Aorta (tissue), 5 donors: ENCODE measurements around the gene SH3RF3. TPM values are rescaled to one million over a fixed set of nuclear protein-coding genes. Genes with fewer than 3 reads are reported as not detected.

Experiments used
- ATAC-seq: fragments of 200-7000 bp; cut with Tn5 transposase; one replicate; pipeline ENCODE4 v1.9.1; 2022; ENCODE audit warnings: moderate library complexity; ENCODE audit not compliant: low FRiP score
- DNase-seq, 2 donors: peaks; one replicate each; pipeline ENCODE4 v3.0.0-alpha.2; 2020
- H3K27ac ChIP-seq, 2 donors: one replicate each; pipeline ENCODE4 v1.5.1; 2013; ENCODE audit warnings: low read length in 2 of 2, mild to moderate bottlenecking in 2 of 2, moderate library complexity in 2 of 2, control low read depth in 1 of 2, inconsistent platforms in 1 of 2, low read depth in 1 of 2
- H3K27me3 ChIP-seq, 2 donors: one replicate each; pipeline ENCODE4 v1.6.1; 2013; ENCODE audit warnings: control low read depth in 1 of 2, low read length in 1 of 2, mild to moderate bottlenecking in 1 of 2, moderate library complexity in 1 of 2; ENCODE audit not compliant: insufficient read depth in 2 of 2, control insufficient read depth in 1 of 2
- H3K36me3 ChIP-seq, 2 donors: one replicate each; pipeline ENCODE4 v1.6.1; 2013; ENCODE audit warnings: control low read depth in 1 of 2, low read length in 1 of 2, mild to moderate bottlenecking in 1 of 2; ENCODE audit not compliant: insufficient read depth in 2 of 2, control insufficient read depth in 1 of 2
- H3K4me1 ChIP-seq, 2 donors: one replicate each; pipeline ENCODE4 v1.6.1; 2013; ENCODE audit warnings: low read length in 2 of 2, control low read depth in 1 of 2, mild to moderate bottlenecking in 1 of 2, moderate library complexity in 1 of 2; ENCODE audit not compliant: insufficient read depth in 2 of 2, control insufficient read depth in 1 of 2
- H3K4me3 ChIP-seq, 2 donors: one replicate each; pipeline ENCODE4 v1.5.1; 2013; ENCODE audit warnings: low read length in 2 of 2, control low read depth in 1 of 2, mild to moderate bottlenecking in 1 of 2
- H3K9me3 ChIP-seq: one replicate; pipeline ENCODE4 v1.6.1; 2013; ENCODE audit warnings: mild to moderate bottlenecking, low read length; ENCODE audit not compliant: control insufficient read depth
- WGBS, 2 donors: extraction: QIAGEN DNeasy Blood & Tissue Kit; methylation state at CpG; one replicate each; pipeline ENCODE4 v1.1.7; 2013; 5-methylcytosine and 5-hydroxymethylcytosine counted together
- intact Hi-C, 2 donors: fragments of 100-400 bp; cut with DNase I; formaldehyde crosslinking; loops; one replicate each; pipeline versions ENCODE4 v1.14.2 to v1.15.0; 2022
- polyA plus RNA-seq, 2 donors: library from polyadenylated mRNA; stranded (reverse); fragments of 200-250 nt; gene quantifications; one replicate each; pipeline ENCODE4 v1.2.3, GENCODE V29; 2013
- total RNA-seq, 2 donors: library from RNA; stranded (reverse); fragmentation: NEBNext Ultra II Directional; extraction: Animal tissue kit (Norgen Biotek cat#: 25700); gene quantifications; one replicate each; pipeline ENCODE4 v1.2.1, GENCODE V29; 2021
- donor health status: healthy with polysubstance abuse.
- donor health status: Bipolar disorder and iron deficiency.
- donor health status: DM: no; HTN: no; CAD: no.
- donor health status: DM: no; HTN: no; CAD: no.
- donor health status: DM: yes; HTN: yes; CAD: no.

SH3RF3 gene
- total and polyA plus RNA-seq, 4 donors: 3.1 to 24.4 (median 18.0) TPM

DNA sequence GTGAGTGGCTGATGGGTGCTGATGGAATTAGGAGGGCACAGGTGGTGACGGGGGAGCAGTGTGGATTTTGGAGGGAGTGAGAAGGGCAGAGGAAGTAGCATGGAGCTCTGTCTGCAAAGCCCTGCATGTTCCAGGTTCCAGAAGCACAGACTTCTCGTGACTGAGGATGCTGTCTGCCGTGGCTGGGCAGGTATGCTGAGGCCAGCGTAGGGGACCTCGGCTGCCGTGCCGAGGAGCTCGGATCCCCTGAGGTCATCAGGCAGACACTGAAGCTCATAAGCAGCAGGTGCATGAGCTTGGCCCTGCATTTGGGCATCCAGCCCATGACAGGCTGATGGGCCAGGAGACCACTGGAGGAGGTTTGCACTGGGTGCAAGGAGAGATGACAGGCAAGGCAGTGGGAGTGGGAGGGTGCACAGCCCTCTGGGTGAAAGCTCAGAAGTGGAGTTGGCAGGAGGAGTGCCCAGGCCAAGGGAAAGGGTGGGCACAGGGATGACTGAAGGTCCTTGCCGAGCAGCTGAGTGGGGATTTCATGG lies 215.3 kb downstream of the SH3RF3 start:
- ATAC-seq (no peak), DNase-seq (no peak)
- Histone ChIP-seq H3K27ac (no peak overlapping the region), H3K9me3 (no peaks in the 10 kb centered on the region), H3K4me3 (no peak overlapping the region), H3K4me1 (no peaks in the 10 kb centered on the region), H3K27me3 (no peaks in the 10 kb centered on the region), H3K36me3 (no peaks in the 10 kb centered on the region)
- intact Hi-C loops: no loop called here
- 93 to 96% methylated on average over 9 of the region's 9 CpGs for WGBS, 2 donors

DNA sequence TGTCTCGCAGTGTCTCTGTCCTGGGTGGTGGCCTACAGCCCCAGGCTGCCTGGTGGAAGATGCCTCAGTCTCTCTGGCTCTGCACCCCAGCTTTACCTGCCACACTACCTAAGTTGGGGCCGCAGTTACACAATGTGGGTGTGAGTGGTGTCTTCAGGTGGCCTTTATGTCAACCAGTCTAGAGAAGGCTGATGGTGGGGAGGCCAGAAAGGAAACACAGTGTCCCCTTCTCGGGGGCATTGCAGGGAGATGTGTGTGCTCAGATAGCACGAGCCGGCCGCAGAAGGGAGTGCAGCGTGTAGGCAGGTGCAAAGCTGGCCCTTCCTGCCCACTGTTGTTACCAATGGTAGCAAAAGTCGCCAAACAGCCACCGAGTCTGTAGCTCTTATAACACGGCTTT lies 216.1 kb downstream of the SH3RF3 start:
- H3K9me3 ChIP-seq: no peaks in the 10 kb centered on the region
- no peak for ATAC-seq
- 95 to 96% methylated on average over 10 of the region's 10 CpGs for WGBS, 2 donors
- H3K4me1 ChIP-seq: no peaks in the 10 kb centered on the region
- H3K27me3 ChIP-seq: no peaks in the 10 kb centered on the region
- no peak overlapping the region for H3K27ac ChIP-seq
- H3K4me3 ChIP-seq: no peak overlapping the region
- H3K36me3 ChIP-seq: no peaks in the 10 kb centered on the region
- intact Hi-C loops: no loop called here
- no peak for DNase-seq

DNA sequence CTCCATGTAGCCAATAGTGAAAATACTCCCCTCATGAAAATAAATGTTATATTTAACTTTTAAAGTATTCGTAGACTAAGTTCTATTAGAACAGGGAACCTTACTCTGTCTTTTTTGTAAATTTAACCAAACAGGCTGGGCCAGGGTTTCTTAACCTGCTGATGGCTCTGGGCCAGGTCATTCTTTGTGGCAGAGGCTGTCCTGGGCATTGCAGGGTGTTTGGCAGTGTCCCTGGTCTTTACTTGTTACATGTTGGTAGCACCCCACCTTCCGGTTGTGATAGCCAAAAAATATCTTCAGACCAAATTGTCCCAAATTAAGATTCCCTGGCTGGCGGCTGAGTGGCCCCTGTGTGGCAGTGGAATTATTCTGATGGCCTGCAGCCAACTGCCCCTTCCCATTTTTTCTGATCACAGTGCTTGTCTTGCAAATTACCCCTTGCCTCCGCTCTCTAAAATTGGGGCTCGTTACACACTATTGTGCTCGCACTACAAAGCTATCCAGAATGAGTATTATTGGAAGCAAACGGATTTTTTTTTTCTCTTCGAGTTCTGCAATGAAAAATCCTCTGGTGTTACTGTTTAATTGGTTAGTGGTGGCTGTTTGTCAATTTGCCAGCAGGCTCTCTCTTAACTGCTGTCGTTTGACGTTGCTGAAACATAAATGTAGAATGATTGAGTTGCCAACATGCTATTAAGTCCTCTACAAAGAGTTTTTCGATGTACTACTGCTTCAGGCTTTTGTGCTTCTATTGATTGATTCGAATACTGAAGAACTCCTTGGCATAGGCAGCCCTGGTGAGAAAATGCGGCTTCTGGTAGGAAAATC lies 216.9 kb downstream of the SH3RF3 start:
- Histone ChIP-seq H3K36me3 (no peaks in the 10 kb centered on the region), H3K9me3 (no peaks in the 10 kb centered on the region), H3K4me3 (no peak overlapping the region), H3K27ac (no peak overlapping the region), H3K4me1 (no peaks in the 10 kb centered on the region), H3K27me3 (no peaks in the 10 kb centered on the region)
- WGBS, 2 donors: 72 to 73% methylated on average over 13 of the region's 13 CpGs
- intact Hi-C loops: no loop called here
- no peak for ATAC-seq
- DNase-seq: no peak

GRCh38 chr2:109346601-109347228 lies 217.7 kb downstream of the SH3RF3 start:
- intact Hi-C loops: no loop called here
- ATAC-seq (no peak), DNase-seq (no peak)
- no peaks in the 10 kb centered on the region for H3K4me1 ChIP-seq
- H3K36me3 ChIP-seq: no peaks in the 10 kb centered on the region
- no peaks in the 10 kb centered on the region for H3K9me3 ChIP-seq
- WGBS, 2 donors: 76% methylated on average over 12 of the region's 12 CpGs
- H3K4me3 ChIP-seq: no peak overlapping the region
- H3K27me3 ChIP-seq: no peaks in the 10 kb centered on the region
- H3K27ac ChIP-seq: no peak overlapping the region

DNA sequence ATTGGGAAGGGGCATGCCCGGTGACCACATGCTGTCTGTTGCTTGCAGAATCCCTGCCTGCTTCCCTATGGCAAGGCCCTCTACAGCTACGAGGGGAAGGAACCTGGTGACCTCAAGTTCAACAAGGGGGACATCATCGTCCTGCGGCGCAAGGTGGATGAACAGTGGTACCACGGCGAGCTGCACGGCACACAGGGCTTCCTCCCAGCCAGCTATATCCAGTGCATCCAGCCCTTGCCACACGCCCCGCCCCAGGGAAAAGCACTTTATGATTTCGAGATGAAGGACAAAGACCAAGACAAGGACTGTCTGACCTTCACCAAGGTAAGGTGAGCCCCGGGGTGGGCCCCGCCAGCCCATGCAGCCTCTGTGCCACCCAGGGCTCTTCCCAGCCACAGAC lies 218.6 kb downstream of the SH3RF3 start:
- Histone ChIP-seq H3K27ac (no peak overlapping the region), H3K4me1 (no peaks in the 10 kb centered on the region), H3K4me3 (no peak overlapping the region), H3K9me3 (no peaks in the 10 kb centered on the region), H3K36me3 (no peaks in the 10 kb centered on the region), H3K27me3 (no peaks in the 10 kb centered on the region)
- ATAC-seq: no peak
- 92 to 93% methylated on average over 13 of the region's 13 CpGs for WGBS, 2 donors
- intact Hi-C loops: no loop called here
- no peak for DNase-seq

DNA sequence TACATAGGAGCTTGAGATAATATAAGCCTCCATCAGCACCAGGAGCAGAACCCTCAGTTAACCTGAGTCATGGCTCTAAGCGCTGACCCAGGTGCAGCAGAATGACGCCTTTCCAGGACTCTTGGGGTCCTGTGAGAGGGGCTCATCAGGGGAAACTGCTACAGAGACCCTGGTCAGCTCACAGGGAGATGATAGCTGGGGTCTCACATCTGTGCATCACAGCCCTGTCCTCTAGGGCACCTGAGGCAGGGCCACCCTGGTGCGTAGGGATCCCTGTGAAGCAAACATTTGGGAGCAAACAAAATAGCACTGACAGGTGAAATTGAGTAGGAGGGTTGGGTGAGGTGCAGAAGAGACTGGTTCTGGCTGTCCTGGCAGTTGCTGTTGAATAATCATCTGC lies 219.2 kb downstream of the SH3RF3 start:
- no peak overlapping the region for H3K27ac ChIP-seq
- H3K4me1 ChIP-seq: no peaks in the 10 kb centered on the region
- ATAC-seq: no peak
- no peaks in the 10 kb centered on the region for H3K36me3 ChIP-seq
- 94 to 96% methylated on average over 3 of the region's 3 CpGs for WGBS, 2 donors
- H3K4me3 ChIP-seq: no peak overlapping the region
- DNase-seq: no peak
- intact Hi-C loops: no loop called here
- H3K9me3 ChIP-seq: no peaks in the 10 kb centered on the region
- no peaks in the 10 kb centered on the region for H3K27me3 ChIP-seq

GRCh38 chr2:109348671-109349502 lies 219.9 kb downstream of the SH3RF3 start:
- H3K27me3 ChIP-seq: no peaks in the 10 kb centered on the region
- H3K27ac ChIP-seq: no peak overlapping the region
- no peaks in the 10 kb centered on the region for H3K36me3 ChIP-seq
- H3K9me3 ChIP-seq: no peaks in the 10 kb centered on the region
- H3K4me1 ChIP-seq: no peaks in the 10 kb centered on the region
- no peak overlapping the region for H3K4me3 ChIP-seq
- WGBS, 2 donors: 24 to 25% methylated on average over 13 of the region's 13 CpGs
- intact Hi-C loops: no loop called here
- no peak for ATAC-seq
- no peak for DNase-seq

DNA sequence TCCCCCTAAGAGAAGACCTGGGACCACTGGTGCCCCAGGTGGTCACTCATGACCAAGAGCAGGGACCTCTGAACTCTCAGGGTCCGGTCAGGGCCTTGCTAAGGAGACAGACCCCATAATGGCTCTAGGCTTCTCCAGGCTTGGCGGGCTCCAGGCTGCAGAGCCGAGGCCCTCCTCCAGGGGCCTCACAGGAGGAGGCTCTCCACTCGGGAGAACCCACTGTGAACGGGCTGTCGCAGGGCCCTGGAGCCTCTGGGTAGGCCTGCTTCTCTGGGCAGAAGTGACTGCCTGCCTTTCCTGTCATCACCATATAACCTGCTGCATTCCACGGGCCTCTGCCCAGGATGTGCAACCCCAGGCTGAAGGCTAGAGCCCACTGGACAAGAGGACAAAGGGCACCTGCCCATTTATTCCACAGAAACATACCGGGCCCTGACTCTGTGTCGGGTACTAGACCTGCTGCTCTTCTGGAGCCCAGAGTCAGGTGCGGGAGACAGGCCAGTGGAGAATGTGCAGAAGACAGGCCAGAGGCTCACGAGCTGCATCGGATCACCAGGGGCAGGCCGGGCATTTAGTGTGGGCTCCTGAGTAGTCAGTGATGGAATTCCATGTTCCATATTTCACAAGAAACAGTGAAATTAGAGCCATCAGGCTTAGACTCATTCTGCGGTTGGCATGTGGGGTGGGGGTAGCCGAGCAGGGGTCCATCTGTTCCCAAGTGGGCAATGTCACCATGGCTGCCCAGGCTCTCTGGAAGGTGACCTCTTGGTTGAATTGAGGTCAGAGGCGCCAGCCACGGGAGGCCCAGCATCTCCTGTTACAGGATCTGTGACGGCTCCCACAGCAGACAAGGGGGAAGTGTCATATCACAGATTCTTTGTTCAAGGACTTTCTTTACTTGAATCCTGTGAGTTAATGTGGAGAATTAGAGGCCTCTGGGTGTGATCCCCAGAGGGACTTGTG lies 220.8 kb downstream of the SH3RF3 start:
- Histone ChIP-seq H3K4me3 (no peak overlapping the region), H3K9me3 (no peaks in the 10 kb centered on the region), H3K36me3 (no peaks in the 10 kb centered on the region), H3K4me1 (no peaks in the 10 kb centered on the region), H3K27me3 (no peaks in the 10 kb centered on the region), H3K27ac (peak overlapping the region in 1 of 2 donors; percentile 38)
- intact Hi-C loops: no loop called here
- ATAC-seq: no peak
- 77 to 80% methylated on average over 18 of the region's 18 CpGs for WGBS, 2 donors
- peak in 1 of 2 donors; percentile 65 for DNase-seq
